K562 (cell line): ENCODE results near the gene NFATC4. TPM values are rescaled to one million over a fixed set of nuclear protein-coding genes. Genes with fewer than 3 reads are reported as not detected.

ENCODE experiments used
- ATAC-seq: fragments of 200-7000 bp; cut with Tn5 transposase; 3 replicates; pipeline ENCODE4 v1.9.1; 2020; ENCODE audit warnings: moderate library complexity
- BruUV-seq: library from RNA; stranded (reverse); fragments of 400-500 nt; replicated peaks from 2 replicates; lab custom pipeline; 2021; lab: Mats Ljungman, UMichigan
- CTCF ChIA-PET: fragments of 300-600 bp; formaldehyde crosslinking; extraction: SDS; loops from one replicate; lab custom pipeline; 2021; ENCODE audit warnings: low intra/inter-chr PET ratio; lab: Yijun Ruan, JAX
- POLR2A ChIA-PET: fragments of 300-600, 350-650 bp; sonication (Branson Sonifier 250); formaldehyde crosslinking; extraction: SDS; loops from one replicate; lab custom pipeline; 2021; ENCODE audit warnings: antibody characterized with exemption, inconsistent platforms; lab: Yijun Ruan, JAX
- DNase-seq, 4 experiments: peaks; one replicate each; pipeline versions ENCODE4 v3.0.0 to v3.0.0-alpha.2; 2011 to 2018; ENCODE audit warnings: low spot score in 3 of 4, mixed read lengths in 3 of 4; ENCODE audit errors: extremely low read depth in 1 of 4
- FAIRE-seq: peaks from 2 replicates; lab custom pipeline; 2011; peaks lifted over from hg19 to GRCh38; lab: Jason Lieb, UNC
- H2AFZ ChIP-seq: 2 replicates; pipeline ENCODE4 v1.6.0; 2011; ENCODE audit warnings: low read depth, low read length, control low read depth, inconsistent platforms
- H3K27ac ChIP-seq: fragments of 200-600 bp; 3 replicates; pipeline ENCODE4 v1.8.0; 2011; ENCODE audit warnings: low read depth, mild to moderate bottlenecking, control low read depth, inconsistent platforms, low read length, moderate library complexity, mixed read lengths; ENCODE audit errors: extremely low read depth
- H3K27me3 ChIP-seq, 2 experiments: fragments of 300-600 bp in 1 of 2; 2 replicates in 1 of 2; 3 replicates in 1 of 2; pipeline versions ENCODE4 v1.6.0 to v1.8.0; 2011; ENCODE audit warnings: inconsistent platforms in 2 of 2, low read length in 2 of 2, mild to moderate bottlenecking in 1 of 2, mixed read lengths in 1 of 2, moderate library complexity in 1 of 2; ENCODE audit not compliant: control insufficient read depth in 2 of 2, insufficient read depth in 2 of 2
- H3K36me3 ChIP-seq: fragments of 300-600 bp; 3 replicates; pipeline ENCODE4 v1.8.0; 2011; ENCODE audit warnings: mild to moderate bottlenecking, low read length, inconsistent platforms; ENCODE audit not compliant: control insufficient read depth, insufficient read depth
- H3K4me1 ChIP-seq, 2 experiments: fragments of 200-600 bp in 1 of 2; replicated peaks in 1 of 2; 2 replicates in 1 of 2; 3 replicates in 1 of 2; pipeline versions ENCODE4 v1.5.1 to v1.8.0; 2011; ENCODE audit warnings: inconsistent platforms in 2 of 2, low read length in 2 of 2, mild to moderate bottlenecking in 1 of 2, mixed read lengths in 1 of 2, moderate library complexity in 1 of 2; ENCODE audit not compliant: control insufficient read depth in 2 of 2, insufficient read depth in 2 of 2
- H3K4me2 ChIP-seq: 2 replicates; pipeline ENCODE4 v1.6.1; 2011; ENCODE audit warnings: low read length, control low read depth, inconsistent platforms, mixed read lengths; ENCODE audit not compliant: insufficient read depth
- H3K4me3 ChIP-seq: fragments of 200-600 bp; sonication (generic), shearing (Covaris generic); 2 replicates; pipeline ENCODE4 v1.5.1; 2016; ENCODE audit warnings: control low read depth, inconsistent platforms
- H3K79me2 ChIP-seq: fragments of 200-600 bp; 3 replicates; pipeline ENCODE4 v1.8.0; 2011; ENCODE audit warnings: low read length, inconsistent platforms; ENCODE audit not compliant: control insufficient read depth, insufficient read depth
- H3K9ac ChIP-seq, 2 experiments: 2 replicates each; pipeline versions ENCODE4 v1.6.0 to v1.6.1; 2011; ENCODE audit warnings: low read depth in 2 of 2, low read length in 2 of 2, control low read depth in 1 of 2, inconsistent platforms in 1 of 2, mild to moderate bottlenecking in 1 of 2, mixed read lengths in 1 of 2; ENCODE audit not compliant: insufficient read depth in 1 of 2
- H3K9me1 ChIP-seq: one replicate; pipeline ENCODE4 v1.6.0; 2011; ENCODE audit warnings: inconsistent platforms, mild to moderate bottlenecking, low read length, moderate library complexity; ENCODE audit not compliant: control insufficient read depth, insufficient read depth
- H3K9me3 ChIP-seq: replicated peaks from 2 replicates; pipeline ENCODE4 v1.5.1; 2011; ENCODE audit warnings: low read depth, low read length, inconsistent platforms; ENCODE audit not compliant: control insufficient read depth, insufficient read depth
- H4K20me1 ChIP-seq: replicated peaks from 2 replicates; pipeline ENCODE4 v1.6.1; 2011; ENCODE audit warnings: low read length, inconsistent platforms, mixed read lengths; ENCODE audit not compliant: control insufficient read depth, insufficient read depth
- BCOR ChIP-seq: fragments of 450-650 bp; IDR thresholded peaks from 2 replicates; pipeline ENCODE4 v1.6.1; 2016
- CEBPB ChIP-seq: fragments of 450-650 bp; IDR thresholded peaks from 2 replicates; pipeline ENCODE4 v1.6.1; 2016; ENCODE audit warnings: missing genetic modification characterization, missing compliant biosample characterization
- NFYB ChIP-seq: IDR thresholded peaks from 2 replicates; pipeline ENCODE4 v1.6.1; 2011; ENCODE audit warnings: mild to moderate bottlenecking, moderate library complexity; ENCODE audit not compliant: insufficient read length; ENCODE audit errors: extremely low read depth
- RBFOX2 ChIP-seq: fragments of 200-400 bp; formaldehyde crosslinking; IDR thresholded peaks from 2 replicates; pipeline ENCODE4 v1.6.1; 2017; ENCODE audit warnings: low read depth, mild to moderate bottlenecking, low read length, moderate library complexity
- TCF3 ChIP-seq: sonication (generic); formaldehyde crosslinking; IDR thresholded peaks from 2 replicates; pipeline ENCODE4 v1.4.0; 2020; ENCODE audit warnings: mild to moderate bottlenecking, missing genetic modification reagents
- ZBTB8A ChIP-seq: fragments of 450-650 bp; IDR thresholded peaks from 2 replicates; pipeline ENCODE4 v1.6.1; 2018; ENCODE audit warnings: mild to moderate bottlenecking, moderate library complexity; ENCODE audit not compliant: partially characterized antibody
- ZNF695 ChIP-seq: fragments of 450-650 bp; formaldehyde crosslinking; IDR thresholded peaks from 2 replicates; pipeline ENCODE4 v1.4.0; 2020; ENCODE audit warnings: mild to moderate bottlenecking, moderate library complexity
- WGBS: fragments of 100-300 bp; shearing (Covaris generic); methylation state at CpG from one replicate; pipeline ENCODE4 v1.1.6; 2016; ENCODE audit warnings: low coverage, mixed read lengths; ENCODE audit not compliant: insufficient coverage; ENCODE audit errors: missing lambda C conversion rate; 5-methylcytosine and 5-hydroxymethylcytosine counted together
- in situ Hi-C: fragments of 300-500 bp; cut with MboI; formaldehyde crosslinking; loops from 4 replicates; pipeline ENCODE4 v1.15.0; 2018; ENCODE audit warnings: inconsistent platforms, mixed read lengths
- intact Hi-C: fragments of 100-400 bp; cut with micrococcal nuclease; formaldehyde crosslinking; loops from 2 replicates; pipeline ENCODE4 v1.14.2; 2022
- polyA plus RNA-seq, 8 experiments: library from polyadenylated mRNA; depleted of rRNA in 4 of 8; stranded (reverse) in 5 of 8; unstranded in 3 of 8; fragments of >200 nt; fragmentation: Nextera tagmentation in 2 of 8; fragmentation: Illumina TruSeq in 1 of 8; extraction: Ambion mirVana in 2 of 8; extraction: Trizol in 1 of 8; gene quantifications; 2 replicates each; pipeline versions ENCODE4 v1.2.1 to v1.2.3, GENCODE V29; 2011 to 2014; ENCODE audit warnings: inconsistent platforms in 1 of 8, missing spikeins in 1 of 8
- total RNA-seq, 7 experiments: library from RNA; depleted of rRNA in 6 of 7; stranded (reverse); fragments of >200 nt in 6 of 7; fragmentation: Illumina TruSeq in 2 of 7; extraction: Trizol in 2 of 7; gene quantifications; 2 replicates each; pipeline versions ENCODE4 v1.2.1 to v1.2.3, GENCODE V29; 2011 to 2021; ENCODE audit warnings: low replicate concordance in 1 of 7

NFATC4 gene
- total and polyA plus RNA-seq, 9 of the 15 experiments (the other 6 are each of a cell fraction or from before 2014, with no cell fraction given) = 0.25 to 3.8 (median 0.78) TPM; not detected in 1

- no peaks in the 10 kb centered on the region for H3K27me3 ChIP-seq
- intact Hi-C loops (no loop called here), in situ Hi-C loops (no loop called here)
- FAIRE-seq = peak; percentile 61
- H3K4me3 ChIP-seq = no peak overlapping the region
- POLR2A ChIA-PET = interaction anchor here (0.5 to 0.8 kb wide), 3 partner anchors 12 to 74 kb away, joined by 3 to 4 read pairs (median 4); no protein-coding TSS in a partner anchor
- peak; percentile 55 to 70 (median 65) for DNase-seq
- peak overlapping the region; percentile 74; the same call in 1 of the 2 replicates for H2AFZ ChIP-seq
- no peaks in the 10 kb centered on the region for H3K79me2 ChIP-seq
- peak; percentile 33 for ATAC-seq
- H3K9me1 ChIP-seq = no peaks in the 10 kb centered on the region
- WGBS = 23% methylated on average over 7 of the region's 7 CpGs
- peak overlapping the region; percentile 58 for H3K4me2 ChIP-seq
- no peaks in the 10 kb centered on the region for H4K20me1 ChIP-seq
- H3K27ac ChIP-seq = no peak overlapping the region; the same call in 2 of the 3 replicates
- no peaks in the 10 kb centered on the region for H3K9me3 ChIP-seq
- no peak overlapping the region; a peak in 1 of 4 replicates for H3K9ac ChIP-seq
- no TSS peak for BruUV-seq
- H3K4me1 ChIP-seq = peaks cover 23 to 24% of the 10 kb centered on the region in 2 experiments
- no peaks in the 10 kb centered on the region for H3K36me3 ChIP-seq
- TF ChIP-seq TCF3 (CRISPR knock-in tag) (peak; percentile 44; the same call in 1 of the 2 replicates), RBFOX2 (0 out of 2 replicates have a peak, but pooled peaks have one; percentile 4), CEBPB (peak; percentile 26; the same call in 1 of the 2 replicates), ZNF695 (CRISPR knock-in tag) (no peak), BCOR (0 out of 2 replicates have a peak, but pooled peaks have one; percentile 23), ZBTB8A (no peak), NFYB (peak; percentile 34)
- CTCF ChIA-PET = no interaction called here
Observed at GRCh38 chr14:24377126-24377525, 9.1 kb downstream of the NFATC4 start.
